HPDE6-E6E7 (cell line): ENCODE results near the gene FAM20C.
"Not testable (repeated sequence)": the region's sequence is repeated elsewhere in the genome, so short reads cannot be mapped to it uniquely, and the experiment has no call there.

Experiments used
- DNase-seq: peaks from one replicate; pipeline ENCODE4 v3.0.0; 2011; ENCODE audit warnings: missing footprints; ENCODE audit errors: extremely low spot score

Gene FAM20C

GRCh38 chr7:191105-191980 is 1.0 kb upstream of the FAM20C start:
- no peak for DNase-seq

GRCh38 chr7:192701-193480 is 520 bp downstream of the FAM20C start:
- DNase-seq: no peak

DNA sequence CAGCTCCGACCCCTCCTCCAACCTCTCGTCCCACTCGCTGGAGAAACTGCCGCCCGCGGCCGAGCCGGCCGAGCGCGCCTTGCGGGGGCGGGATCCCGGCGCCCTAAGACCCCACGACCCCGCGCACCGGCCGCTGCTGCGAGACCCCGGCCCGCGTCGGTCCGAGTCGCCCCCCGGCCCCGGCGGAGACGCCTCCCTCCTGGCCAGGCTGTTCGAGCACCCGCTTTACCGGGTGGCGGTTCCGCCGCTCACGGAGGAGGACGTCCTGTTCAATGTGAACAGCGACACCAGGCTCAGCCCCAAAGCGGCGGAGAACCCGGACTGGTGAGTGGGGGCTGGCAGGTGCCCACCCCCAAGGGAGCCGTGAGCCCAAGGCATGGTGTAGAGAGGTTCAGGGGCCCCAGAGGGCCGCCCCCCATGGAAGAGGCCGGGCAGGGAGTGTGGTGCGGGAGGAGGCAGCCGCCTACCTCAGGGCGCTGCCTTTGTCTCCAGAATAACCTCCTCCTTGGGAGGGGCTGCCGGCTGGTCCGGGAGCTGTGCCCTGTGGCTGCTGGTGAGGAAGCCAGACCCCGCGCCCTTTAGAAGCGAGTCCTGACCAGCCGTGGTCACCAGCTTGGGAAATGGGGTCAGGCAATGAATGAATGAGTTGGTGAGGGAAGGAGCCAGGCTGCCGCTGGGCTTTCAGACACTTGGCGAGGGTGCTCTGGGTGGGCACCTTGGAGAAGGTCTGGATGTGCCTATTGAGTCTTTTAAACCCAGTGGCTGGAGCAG is 1.3 kb downstream of the FAM20C start:
- no peak for DNase-seq

DNA sequence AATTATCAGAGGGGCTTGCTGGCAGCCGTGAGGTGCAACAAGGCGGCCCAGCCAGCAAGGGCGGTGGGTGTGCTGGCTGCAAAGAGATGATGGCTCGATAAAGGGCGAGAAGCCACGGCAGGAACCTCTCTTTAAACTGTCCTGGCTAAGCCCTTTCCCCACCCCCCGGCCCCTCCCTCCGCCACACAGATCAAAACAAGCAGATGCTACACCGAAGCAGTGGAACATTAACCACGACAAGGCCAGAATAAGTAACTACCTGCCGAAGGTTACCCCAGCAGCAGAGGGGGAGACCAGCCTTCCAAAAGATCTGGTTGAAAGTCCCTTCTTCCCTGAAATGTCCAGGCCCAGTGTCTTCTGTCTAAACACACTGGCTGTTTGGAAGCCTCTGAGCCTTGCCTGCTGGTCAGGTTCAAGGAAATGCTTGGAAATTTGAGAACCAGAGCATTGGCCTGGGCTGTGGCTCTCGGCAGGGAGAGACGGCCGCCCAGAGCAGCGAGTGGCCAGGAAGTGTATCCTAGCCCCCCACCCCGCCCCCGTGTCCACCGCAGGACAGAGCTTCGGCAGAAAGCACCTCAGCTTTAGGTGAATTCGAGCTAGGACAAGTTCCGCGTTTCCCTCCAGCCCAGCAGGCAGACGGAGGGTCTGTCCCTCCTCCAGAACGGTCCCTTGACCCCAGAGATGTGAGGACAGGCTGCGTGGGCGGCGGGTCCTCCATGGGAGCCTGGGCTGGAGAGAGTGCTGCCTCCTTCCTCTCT is 2.1 kb downstream of the FAM20C start:
- DNase-seq: no peak

DNA sequence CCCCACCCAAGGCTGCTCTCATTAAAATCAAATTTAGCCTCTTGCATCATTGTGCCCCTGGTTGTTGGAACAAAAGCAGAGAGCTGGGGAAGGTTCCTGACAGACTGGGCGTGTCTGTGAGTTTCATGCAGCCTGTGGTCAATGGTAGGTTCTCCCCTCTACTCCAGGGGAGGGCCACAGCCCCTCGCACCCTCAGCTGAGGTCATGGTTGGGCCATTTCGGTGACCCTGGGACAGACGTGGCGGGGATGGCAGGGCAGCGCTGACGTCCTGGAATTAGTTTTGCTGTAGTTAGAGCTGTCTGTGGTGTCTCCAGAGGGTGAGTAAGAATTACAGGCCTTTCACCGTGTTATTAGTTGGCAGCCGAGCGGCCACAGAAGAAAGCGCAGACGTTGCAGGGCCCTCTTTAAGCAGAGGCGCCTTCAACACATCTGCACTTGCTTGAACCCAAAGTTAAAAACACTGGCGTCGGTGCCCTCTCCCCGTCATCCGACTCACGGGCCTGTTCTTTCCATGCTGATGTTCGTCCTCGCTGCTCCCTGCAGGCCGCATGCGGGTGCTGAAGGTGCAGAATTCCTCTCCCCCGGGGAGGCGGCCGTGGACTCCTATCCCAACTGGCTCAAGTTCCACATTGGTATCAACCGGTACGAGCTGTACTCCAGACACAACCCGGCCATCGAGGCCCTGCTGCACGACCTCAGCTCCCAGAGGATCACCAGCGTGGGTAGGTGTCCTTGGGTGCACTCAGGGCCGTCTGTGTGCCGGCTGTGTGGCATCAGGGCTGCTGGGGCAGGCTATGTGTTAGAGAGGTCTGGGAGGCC is 2.8 kb downstream of the FAM20C start:
- no peak for DNase-seq

GRCh38 chr7:195830-196128 is 3.4 kb downstream of the FAM20C start:
- no peak for DNase-seq

GRCh38 chr7:196283-196682 is 3.9 kb downstream of the FAM20C start:
- no peak for DNase-seq

DNA sequence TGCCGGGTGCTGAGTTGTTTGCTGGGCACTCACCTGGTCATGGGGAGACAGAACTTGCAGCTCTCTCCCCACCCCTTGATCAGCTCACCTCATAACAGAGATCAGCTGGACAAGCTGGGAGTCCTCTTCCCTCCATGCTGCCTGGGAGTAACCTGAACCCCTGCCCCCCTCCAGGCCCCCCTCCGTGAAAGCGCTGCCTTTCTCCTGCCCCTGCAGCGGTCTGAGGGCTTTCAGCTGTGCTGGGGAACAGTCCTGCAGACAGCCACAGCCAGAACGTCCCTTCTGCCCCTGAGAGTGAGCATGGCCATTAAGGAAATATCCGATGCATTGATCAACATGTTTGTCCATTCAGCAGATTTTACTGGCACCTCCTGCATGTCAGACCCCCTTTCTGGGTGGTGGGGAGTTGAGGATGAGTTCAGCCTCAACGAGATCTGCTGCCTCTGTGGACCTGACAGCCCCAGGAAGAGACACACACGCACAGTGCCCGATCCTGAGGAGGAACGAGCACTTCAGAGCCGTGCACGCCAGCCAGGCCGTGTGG is 4.5 kb downstream of the FAM20C start:
- DNase-seq: no peak

- no peak for DNase-seq
These were observed 5.3 kb downstream of the FAM20C start for GRCh38 chr7:197413-198335.

- no peak for DNase-seq
These were observed 7.3 kb downstream of the FAM20C start for GRCh38 chr7:199483-200249.

- DNase-seq: no peak
These were observed 7.9 kb downstream of the FAM20C start for GRCh38 chr7:200290-200689.

- DNase-seq: no peak
These were observed 8.3 kb downstream of the FAM20C start for GRCh38 chr7:200704-201103.

DNA sequence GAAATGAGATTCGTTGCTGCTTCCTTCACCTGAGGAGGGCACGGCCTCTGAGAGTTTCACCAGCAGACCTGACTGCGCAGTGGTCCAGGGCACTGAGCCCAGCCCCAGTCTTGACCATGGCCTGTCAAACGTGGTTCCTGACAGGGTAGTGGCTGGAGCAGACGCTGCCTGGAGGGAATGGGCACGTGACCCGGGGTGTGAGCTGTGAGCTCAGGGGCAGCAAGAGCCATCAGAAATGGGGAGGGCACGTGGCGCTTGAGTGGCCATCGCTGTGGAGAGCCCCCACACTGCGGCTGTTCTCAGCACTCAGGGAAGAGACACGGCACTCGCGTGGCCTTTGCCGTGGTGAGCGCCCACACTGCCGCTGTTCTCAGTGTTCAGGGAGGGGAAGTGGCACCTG is 12.0 kb downstream of the FAM20C start:
- no peak for DNase-seq

GRCh38 chr7:205115-206010 is 13.0 kb downstream of the FAM20C start:
- DNase-seq: no peak

DNA sequence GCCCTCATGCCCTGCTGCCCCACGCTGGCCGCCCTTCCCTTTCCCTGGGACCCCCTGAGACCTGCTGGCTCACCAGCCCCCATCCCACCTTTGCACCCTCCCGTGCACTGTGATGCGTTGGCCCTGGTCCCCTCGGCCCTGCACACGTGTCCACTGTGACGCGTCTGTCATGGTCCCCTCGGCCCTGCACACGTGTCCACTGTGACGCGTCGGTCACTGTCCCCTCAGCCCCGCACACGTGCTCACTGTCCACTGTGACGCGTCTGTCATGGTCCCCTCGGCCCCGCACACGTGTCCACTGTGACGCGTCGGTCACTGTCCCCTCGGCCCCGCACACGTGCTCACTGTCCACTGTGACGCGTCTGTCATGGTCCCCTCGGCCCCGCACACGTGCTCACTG is 14.0 kb downstream of the FAM20C start:
- not testable (repeated sequence) for DNase-seq

DNA sequence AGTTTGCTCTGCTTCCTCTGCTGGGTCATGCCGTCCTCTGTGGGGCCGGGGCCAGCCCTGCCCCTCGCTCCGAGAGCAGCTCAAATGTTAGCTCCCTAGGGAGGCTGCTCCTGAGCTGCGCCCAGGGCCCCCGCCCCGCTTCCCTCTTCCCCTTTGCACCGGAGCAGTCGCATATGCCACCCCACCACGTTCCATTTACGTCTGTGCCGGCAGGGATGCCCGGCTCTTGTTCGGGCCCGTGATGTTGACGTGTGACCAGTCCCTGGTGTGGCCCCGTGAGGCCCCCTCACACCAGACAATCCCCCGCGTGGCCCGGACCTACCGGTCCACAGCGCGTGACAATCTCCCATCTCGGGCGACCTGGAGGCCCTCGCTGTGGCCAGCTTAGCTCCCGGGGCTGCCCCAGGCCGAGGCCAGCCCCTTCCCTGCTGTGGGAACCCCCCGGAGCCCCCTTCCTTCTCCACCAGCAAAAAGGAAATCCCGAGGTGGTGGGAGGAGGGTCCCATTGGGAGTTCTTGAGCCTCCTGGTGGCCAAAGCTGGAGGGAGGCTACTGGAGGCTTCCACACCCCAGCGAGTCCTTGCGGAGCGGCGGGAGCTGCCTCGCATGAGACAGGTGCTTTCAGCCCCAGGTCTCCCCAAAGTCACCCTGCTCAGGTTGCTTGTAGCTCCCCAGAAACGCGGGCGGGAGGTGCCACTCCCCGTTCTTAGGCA is 15.2 kb downstream of the FAM20C start:
- no peak for DNase-seq

DNA sequence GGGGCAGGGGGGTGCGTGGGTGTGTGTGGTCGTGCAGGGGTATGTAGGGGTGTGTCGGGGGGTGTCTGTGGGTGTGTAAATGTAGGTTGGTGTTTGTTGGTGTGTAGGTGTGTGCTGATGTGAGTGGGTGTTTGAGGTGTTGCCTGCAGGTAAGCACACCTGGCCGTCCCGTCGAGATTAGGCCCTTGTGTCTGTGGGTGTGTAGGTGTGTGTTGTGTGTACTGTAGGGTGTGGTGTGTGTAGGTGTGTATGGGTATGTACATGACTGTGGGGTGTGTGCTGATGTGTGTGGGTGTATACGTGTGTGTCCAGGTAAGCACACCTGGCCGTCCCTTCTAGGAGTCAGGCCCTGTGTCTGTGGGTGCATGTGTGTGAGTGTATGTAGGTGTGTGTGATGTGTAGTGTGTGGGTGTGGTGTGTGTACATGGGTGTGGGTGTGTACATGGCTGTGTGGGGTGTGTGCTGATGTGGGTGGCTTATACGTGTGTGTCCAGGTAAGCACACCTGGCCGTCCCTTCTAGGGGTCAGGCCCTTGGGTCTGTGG is 15.8 kb downstream of the FAM20C start:
- DNase-seq: no peak
